NCI-H1105 treated with DMSO at 0.1 percent for 48 hours (cell line): Measurements from ENCODE around the gene EEF1AKMT1.
"Not testable (repeated sequence)": the region's sequence is repeated elsewhere in the genome, so short reads cannot be mapped to it uniquely, and the experiment has no call there.

ENCODE experiments used
- DNase-seq: peaks from one replicate; lab custom pipeline; 2025; lab: John Stamatoyannopoulos, UW

EEF1AKMT1 gene

DNA sequence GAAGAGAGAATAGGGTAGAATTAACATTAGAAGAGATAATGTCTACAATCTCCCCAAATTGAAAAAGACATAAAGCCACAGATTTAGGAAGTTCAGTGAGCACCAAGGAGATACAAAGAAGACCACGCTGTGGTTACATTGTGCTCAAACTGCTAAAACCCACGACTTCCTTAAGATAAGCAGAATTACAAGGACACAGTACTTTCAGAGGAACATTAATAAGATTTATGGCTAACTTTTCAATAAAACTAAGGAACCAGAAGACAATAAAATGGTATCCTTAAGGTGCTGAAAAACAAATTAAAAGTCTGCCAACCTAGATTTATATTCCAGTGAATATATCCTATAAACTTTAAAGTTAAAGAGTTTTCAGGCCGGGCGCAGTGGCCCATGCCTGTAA lies 77.7 kb downstream of the EEF1AKMT1 start:
- DNase-seq = no peak

DNA sequence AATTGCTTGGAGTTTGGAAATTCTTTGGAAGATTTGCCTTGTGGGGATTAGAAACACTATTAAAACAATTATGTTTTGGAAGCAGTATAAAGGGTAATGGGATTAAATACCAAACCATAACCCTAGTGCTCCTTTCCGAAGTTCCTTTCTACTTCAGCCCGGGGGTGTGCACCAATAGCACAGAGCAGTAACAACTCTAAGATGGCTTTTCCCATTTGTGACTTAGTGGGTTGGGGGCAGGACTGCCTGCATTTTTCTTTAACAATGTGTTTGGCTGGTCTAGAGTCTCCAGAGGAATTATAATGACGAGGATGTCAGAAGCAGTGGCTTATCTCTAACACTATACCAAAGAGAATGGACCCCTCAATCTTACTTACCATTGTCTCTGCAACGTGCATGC lies 82.1 kb downstream of the EEF1AKMT1 start:
- DNase-seq = no peak

DNA sequence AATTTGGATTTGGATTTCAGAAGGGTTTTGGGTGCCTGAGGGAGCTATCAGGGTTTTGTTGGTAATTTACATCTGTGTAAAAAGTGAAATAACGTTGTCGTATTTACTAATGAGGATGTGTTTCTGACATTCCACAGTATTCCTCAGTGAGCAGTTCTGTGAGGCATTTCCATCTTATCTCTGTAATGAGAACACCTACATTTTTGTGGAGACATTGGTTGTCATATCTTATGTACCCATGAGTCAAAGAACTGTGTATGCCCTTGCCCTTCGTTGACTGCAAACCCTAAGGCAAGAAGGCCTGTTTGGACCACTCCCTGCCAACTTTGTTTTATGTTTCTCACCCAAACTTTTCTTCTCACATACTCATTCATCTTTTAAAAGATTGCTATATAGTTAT lies 84.5 kb downstream of the EEF1AKMT1 start:
- no peak for DNase-seq

DNA sequence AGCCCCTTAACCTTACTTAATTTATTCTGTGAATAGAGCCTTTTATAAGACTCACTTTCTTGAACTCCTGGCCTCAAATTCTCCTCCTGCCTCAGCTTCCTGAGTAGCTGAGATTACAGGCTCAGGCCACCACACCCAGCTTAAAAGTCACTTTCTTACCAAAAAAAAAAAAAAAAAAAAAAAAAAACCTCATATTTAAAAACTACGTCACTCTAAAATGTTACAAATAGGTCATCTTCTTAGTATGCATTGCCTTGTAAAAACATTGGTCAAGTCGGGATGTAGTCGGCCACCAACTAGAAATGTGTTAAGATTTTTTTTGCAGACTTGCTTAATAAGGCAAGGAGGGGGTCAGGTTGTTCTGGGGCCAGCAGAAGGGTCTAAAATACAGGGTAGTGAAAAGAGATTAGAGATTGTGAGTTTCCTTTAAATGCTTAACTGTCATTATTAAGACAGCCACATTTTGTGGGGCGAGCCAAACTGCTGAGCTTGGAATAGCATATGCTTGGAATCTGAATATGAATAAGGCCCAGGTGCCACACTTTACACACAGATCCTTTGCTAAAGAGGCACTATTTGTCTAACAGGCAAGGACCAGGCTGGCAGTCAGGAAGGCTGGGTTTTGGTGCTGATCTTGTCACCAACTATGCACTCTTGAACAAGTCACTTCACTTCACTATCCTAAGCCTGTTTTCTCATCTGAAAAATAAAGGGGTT lies 86.7 kb downstream of the EEF1AKMT1 start:
- no peak for DNase-seq

DNA sequence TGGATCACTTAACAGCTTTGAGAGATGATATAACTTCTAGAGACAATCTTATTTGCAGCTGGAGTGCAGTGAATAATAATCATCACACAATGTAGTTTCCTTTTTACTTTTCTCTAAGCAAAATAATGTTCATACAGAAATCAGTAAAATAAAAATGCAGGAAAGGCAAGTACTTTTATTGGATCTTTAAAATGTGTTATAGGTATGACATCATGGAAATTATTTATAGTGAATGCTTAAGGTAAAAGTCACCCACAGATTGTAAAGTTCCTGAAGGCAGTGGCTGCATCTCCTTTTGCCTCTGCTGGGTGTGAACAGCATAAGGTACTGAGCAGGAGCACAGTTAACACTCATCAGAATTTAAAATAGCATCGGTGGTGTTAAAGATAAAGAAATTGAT lies 87.6 kb downstream of the EEF1AKMT1 start:
- DNase-seq = no peak

DNA sequence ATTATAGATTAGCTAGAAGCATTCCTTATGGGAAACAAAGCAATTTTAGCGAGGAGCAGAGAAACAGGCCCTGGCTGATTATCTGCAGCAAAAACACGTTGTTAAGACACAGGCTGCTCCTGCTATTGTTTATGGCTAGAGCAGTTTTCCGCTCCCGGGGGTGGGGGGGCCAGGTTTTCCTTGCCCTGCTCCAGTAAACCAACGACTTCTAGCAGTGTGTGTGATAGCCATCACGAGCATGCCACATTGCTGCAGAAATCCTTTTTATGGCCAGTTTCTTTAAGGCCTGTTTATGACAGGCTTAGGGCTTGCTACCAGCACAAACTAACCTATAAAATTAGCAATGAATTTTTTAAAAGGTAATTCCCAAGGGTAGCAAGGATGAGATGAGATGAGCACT lies 88.7 kb downstream of the EEF1AKMT1 start:
- no peak for DNase-seq

DNA sequence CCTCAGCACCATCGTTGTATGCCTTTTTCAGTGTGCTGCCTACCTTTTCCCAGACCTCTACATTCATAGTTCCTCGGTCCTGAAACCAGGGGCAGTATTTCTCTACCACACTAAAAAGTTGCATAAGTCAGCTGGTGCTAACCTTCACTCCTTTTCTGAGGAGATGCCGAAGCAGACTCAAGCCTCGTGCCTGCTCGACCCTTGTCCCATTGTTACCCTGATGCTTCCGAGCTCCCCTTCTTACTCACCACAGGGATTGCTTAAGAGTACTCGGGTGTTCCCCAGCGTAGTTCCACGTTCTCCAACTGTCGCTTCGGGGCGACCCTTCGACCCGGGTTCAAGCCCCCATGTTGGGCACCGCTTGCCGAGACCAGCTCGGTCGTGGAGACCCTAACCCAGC lies 89.2 kb downstream of the EEF1AKMT1 start:
- no peak for DNase-seq

DNA sequence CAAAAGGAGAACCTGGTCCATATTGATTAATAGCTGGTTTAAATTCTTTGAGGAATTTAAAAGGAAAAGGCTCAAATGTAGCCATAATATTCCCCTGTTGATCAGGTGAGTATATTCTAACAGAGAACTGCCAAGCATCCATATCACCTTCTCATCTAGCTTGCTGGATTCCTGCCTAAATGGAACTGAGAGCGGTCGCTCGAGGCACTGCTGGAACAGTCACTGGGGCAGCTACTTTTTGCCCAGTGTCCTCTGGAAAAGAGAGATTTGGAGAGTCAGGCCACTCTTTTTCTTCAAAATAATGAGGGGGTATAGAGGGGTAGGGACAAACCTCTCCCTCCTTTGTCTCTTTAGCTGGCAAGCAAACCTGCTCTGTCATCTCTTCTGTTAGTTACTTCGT lies 89.7 kb downstream of the EEF1AKMT1 start:
- DNase-seq = no peak

DNA sequence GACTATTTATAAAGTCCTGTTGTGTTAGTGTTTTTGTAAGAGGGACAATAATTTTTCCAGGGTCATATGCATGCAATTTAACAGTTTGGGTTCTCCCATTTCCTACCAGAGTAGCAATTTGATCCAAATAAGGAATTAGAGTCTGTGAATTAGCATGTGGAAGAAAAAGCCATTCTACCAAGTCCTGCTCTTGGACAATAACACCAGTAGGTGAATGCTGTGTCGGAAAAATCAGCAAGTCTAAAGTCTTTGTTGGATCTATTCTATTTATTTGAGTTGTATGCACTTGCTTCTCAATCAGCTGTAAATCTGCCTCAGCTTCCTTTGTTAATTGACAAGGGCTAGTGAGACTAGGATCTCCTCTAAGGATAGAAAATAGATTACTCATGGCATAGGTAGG lies 91.7 kb downstream of the EEF1AKMT1 start:
- DNase-seq = no peak

DNA sequence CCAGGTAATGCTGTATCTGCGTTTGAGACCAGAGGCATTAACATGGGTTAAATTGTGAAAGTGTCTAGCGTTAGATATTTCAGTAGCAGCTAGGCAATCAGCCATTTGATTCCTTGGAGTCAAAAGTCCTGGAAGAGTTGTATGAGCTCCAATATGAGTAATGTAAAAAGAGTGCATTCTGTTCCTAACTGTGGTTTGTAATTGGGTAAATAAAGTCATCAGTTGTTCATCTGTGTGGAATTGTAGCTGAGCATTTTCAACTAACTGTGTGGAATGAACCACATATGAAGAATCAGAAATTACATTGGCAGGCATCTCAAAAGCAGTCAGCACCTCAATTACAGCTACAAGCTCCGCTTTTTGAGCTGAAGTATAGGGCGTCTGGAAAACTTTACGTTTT lies 92.3 kb downstream of the EEF1AKMT1 start:
- not testable (repeated sequence) for DNase-seq

DNA sequence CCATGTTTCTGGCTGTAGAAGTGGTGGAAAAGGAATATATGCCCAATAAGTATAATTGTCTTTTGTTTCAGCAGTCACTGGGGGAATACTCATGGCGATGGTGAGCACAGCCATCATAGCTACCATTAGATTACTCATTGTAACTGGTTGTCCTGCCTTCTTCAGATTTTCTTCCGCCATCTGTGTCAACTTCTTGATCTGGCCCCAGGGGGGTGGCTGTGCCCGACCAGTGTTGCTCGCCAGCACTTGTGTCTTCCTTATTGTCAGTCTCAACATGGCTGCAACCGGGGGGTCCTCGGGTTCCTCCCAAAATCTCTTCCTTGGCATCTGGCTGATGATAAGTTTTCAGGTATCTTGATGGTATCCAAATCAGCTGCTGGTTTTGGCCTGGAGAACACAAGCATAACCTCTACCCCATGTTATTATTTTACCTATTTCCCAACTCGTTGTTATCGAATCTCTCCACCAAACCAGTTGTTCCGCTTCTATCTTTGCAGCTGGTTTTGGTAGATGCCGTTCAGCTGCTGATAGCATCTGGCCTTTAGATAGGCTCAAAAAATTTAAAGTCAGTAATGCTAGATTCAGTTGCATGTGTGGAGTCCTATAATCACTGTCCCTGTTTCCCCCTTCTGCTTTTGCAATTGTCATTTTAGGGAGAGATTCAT lies 93.2 kb downstream of the EEF1AKMT1 start:
- no peak for DNase-seq

DNA sequence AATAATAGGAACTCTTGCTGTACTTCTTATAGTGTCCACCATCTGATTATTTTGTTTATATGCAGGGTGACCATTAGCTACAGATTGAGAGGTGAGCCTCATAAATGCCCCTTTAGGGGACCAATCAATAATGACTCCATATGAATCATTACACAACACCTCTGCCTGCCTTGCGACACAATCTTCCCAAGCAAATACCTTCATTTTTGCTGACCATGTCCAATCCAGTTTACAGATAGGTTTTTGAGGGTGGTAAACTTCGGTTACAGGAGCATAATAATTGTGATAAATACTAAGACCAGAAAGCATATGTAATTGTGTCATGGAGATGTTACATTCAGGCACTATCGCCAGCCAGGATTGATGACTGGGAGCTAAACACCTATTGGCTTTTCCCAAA lies 93.9 kb downstream of the EEF1AKMT1 start:
- no peak for DNase-seq
